IMR-90 (cell line): ENCODE results near the gene TRAPPC14. TPM values are rescaled to one million over a fixed set of nuclear protein-coding genes. Genes with fewer than 3 reads are reported as not detected.
"Not testable (repeated sequence)": the region's sequence is repeated elsewhere in the genome, so short reads cannot be mapped to it uniquely, and the experiment has no call there.

Source experiments
- ATAC-seq: fragments of 200-7000 bp; cut with Tn5 transposase; 2 replicates; pipeline ENCODE4 v1.9.1; 2020; ENCODE audit warnings: low read depth, mild to moderate bottlenecking, moderate library complexity
- BruUV-seq: library from RNA; stranded (reverse); fragments of 400-500 nt; replicated peaks from 2 replicates; lab custom pipeline; 2021; lab: Mats Ljungman, UMichigan
- CTCF ChIA-PET: fragments of 300-600 bp; formaldehyde crosslinking; extraction: SDS; loops from one replicate; lab custom pipeline; 2021; ENCODE audit warnings: antibody characterized with exemption; lab: Yijun Ruan, JAX
- POLR2A ChIA-PET: fragments of 300-600 bp; sonication (Branson Sonifier 250); formaldehyde crosslinking; loops from one replicate; lab custom pipeline; 2022; ENCODE audit warnings: antibody characterized with exemption; ENCODE audit not compliant: unreplicated experiment; lab: Charles Lee
- DNase-seq: peaks from one replicate; pipeline ENCODE4 v3.0.0; 2013
- H2AFZ ChIP-seq: replicated peaks from 2 replicates; pipeline ENCODE3; 2013; ENCODE audit warnings: low read length, mild to moderate bottlenecking; ENCODE audit not compliant: poor library complexity
- H2AK5ac ChIP-seq: 2 replicates; pipeline ENCODE4 v1.6.1; 2013; ENCODE audit warnings: low read depth, low read length, inconsistent platforms
- H2AK9ac ChIP-seq: replicated peaks from 2 replicates; pipeline ENCODE3; 2013; ENCODE audit warnings: mild to moderate bottlenecking, low read depth, low read length, moderate library complexity; ENCODE audit not compliant: poor library complexity
- H2BK120ac ChIP-seq: 2 replicates; pipeline ENCODE4 v1.6.1; 2013; ENCODE audit warnings: low read depth, low read length, inconsistent platforms
- H2BK15ac ChIP-seq: 3 replicates; pipeline ENCODE4 v1.6.1; 2013; ENCODE audit warnings: low read depth, low read length, inconsistent platforms
- H2BK20ac ChIP-seq: 2 replicates; pipeline ENCODE4 v1.6.1; 2013; ENCODE audit warnings: low read depth, mild to moderate bottlenecking, inconsistent platforms, low read length, moderate library complexity
- H2BK5ac ChIP-seq: 2 replicates; pipeline ENCODE4 v1.6.1; 2013; ENCODE audit warnings: mild to moderate bottlenecking, low read depth, low read length, inconsistent platforms; ENCODE audit not compliant: poor library complexity, severe bottlenecking
- H3K14ac ChIP-seq: replicated peaks from 2 replicates; pipeline ENCODE4 v1.6.1; 2013; ENCODE audit warnings: low read depth, low read length, inconsistent platforms
- H3K18ac ChIP-seq: 2 replicates; pipeline ENCODE4 v1.6.1; 2013; ENCODE audit warnings: low read depth, low read length, control low read depth
- H3K23ac ChIP-seq: 2 replicates; pipeline ENCODE4 v1.6.1; 2013; ENCODE audit warnings: low read depth, low read length, inconsistent platforms
- H3K27ac ChIP-seq: 2 replicates; pipeline ENCODE4 v1.5.1; 2013; ENCODE audit warnings: mild to moderate bottlenecking, control low read depth, low read length; ENCODE audit not compliant: insufficient read depth
- H3K27me3 ChIP-seq: 2 replicates; pipeline ENCODE4 v1.6.1; 2013; ENCODE audit warnings: low read length; ENCODE audit not compliant: control insufficient read depth, insufficient read depth
- H3K36me3 ChIP-seq: 2 replicates; pipeline ENCODE4 v1.6.1; 2013; ENCODE audit warnings: low read length, mixed read lengths; ENCODE audit not compliant: control insufficient read depth, insufficient read depth
- H3K4ac ChIP-seq: 2 replicates; pipeline ENCODE4 v1.6.1; 2013; ENCODE audit warnings: low read depth, low read length, inconsistent platforms
- H3K4me1 ChIP-seq: 2 replicates; pipeline ENCODE4 v1.6.1; 2013; ENCODE audit warnings: low read length, mixed read lengths; ENCODE audit not compliant: control insufficient read depth, insufficient read depth
- H3K4me2 ChIP-seq: 2 replicates; pipeline ENCODE4 v1.6.1; 2013; ENCODE audit warnings: low read depth, mild to moderate bottlenecking, control low read depth, low read length, moderate library complexity
- H3K4me3 ChIP-seq: 2 replicates; pipeline ENCODE4 v1.5.1; 2013; ENCODE audit warnings: low read depth, mild to moderate bottlenecking, control low read depth, low read length, moderate library complexity; ENCODE audit not compliant: insufficient read depth
- H3K56ac ChIP-seq: 2 replicates; pipeline ENCODE4 v1.6.1; 2013; ENCODE audit warnings: low read length, inconsistent platforms; ENCODE audit not compliant: insufficient read depth; ENCODE audit errors: extremely low read depth
- H3K79me1 ChIP-seq, 2 experiments: 2 replicates each; pipeline ENCODE4 v1.6.1; 2013; ENCODE audit warnings: low read length in 2 of 2, inconsistent platforms in 1 of 2, low read depth in 1 of 2
- H3K9ac ChIP-seq: 2 replicates; pipeline ENCODE4 v1.6.1; 2013; ENCODE audit warnings: low read depth, low read length, control low read depth
- H3K9me1 ChIP-seq: 2 replicates; pipeline ENCODE4 v1.6.1; 2013; ENCODE audit warnings: low read length, inconsistent platforms; ENCODE audit not compliant: insufficient read depth
- H3K9me3 ChIP-seq: 2 replicates; pipeline ENCODE4 v1.6.1; 2013; ENCODE audit warnings: low read length; ENCODE audit not compliant: control insufficient read depth, insufficient read depth
- H4K20me1 ChIP-seq: 2 replicates; pipeline ENCODE4 v1.6.1; 2013; ENCODE audit warnings: low read length, inconsistent platforms; ENCODE audit not compliant: insufficient read depth
- H4K5ac ChIP-seq: 2 replicates; pipeline ENCODE4 v1.6.1; 2013; ENCODE audit warnings: mild to moderate bottlenecking, low read depth, low read length, control low read depth
- H4K8ac ChIP-seq, 2 experiments: 2 replicates each; pipeline ENCODE4 v1.6.1; 2013; ENCODE audit warnings: low read depth in 2 of 2, low read length in 2 of 2, control low read depth in 1 of 2, inconsistent platforms in 1 of 2
- H4K91ac ChIP-seq: 2 replicates; pipeline ENCODE4 v1.6.1; 2013; ENCODE audit warnings: low read depth, low read length, inconsistent platforms; ENCODE audit not compliant: insufficient read depth
- WGBS, 2 experiments: methylation state at CpG; one replicate each; pipeline versions ENCODE4 v1.1.5 to v1.1.7; 2013; ENCODE audit warnings: missing lambda C conversion rate in 2 of 2; ENCODE audit not compliant: insufficient read length in 1 of 2; ENCODE audit errors: extremely low coverage in 2 of 2; 5-methylcytosine and 5-hydroxymethylcytosine counted together
- dilution Hi-C: fragments of 300-500 bp; cut with HindIII; formaldehyde crosslinking; loops from one replicate; pipeline ENCODE4 v1.14.3; 2018; ENCODE audit warnings: low sequenced_read_pairs; ENCODE audit not compliant: unreplicated experiment
- in situ Hi-C: fragments of 300-500 bp; cut with MboI; formaldehyde crosslinking; loops from 3 replicates; pipeline ENCODE4 v1.14.3; 2019; ENCODE audit warnings: low sequenced_read_pairs, inconsistent platforms, mixed read lengths
- intact Hi-C: fragments of 100-400 bp; cut with micrococcal nuclease; formaldehyde crosslinking; loops from 2 replicates; pipeline ENCODE4 v1.10.0; 2022
- polyA plus RNA-seq, 3 experiments: library from polyadenylated mRNA; depleted of rRNA; stranded (reverse); fragments of >200 nt; gene quantifications; 2 replicates each; pipeline ENCODE4 v1.2.3, GENCODE V29; 2012; ENCODE audit warnings: low replicate concordance in 1 of 3
- total RNA-seq: library from RNA; depleted of rRNA; stranded (reverse); fragments of >200 nt; gene quantifications from 2 replicates; pipeline ENCODE4 v1.2.3, GENCODE V29; 2012

Gene TRAPPC14
- total and polyA plus RNA-seq, 2 of the 4 experiments (the other 2 are of a cell fraction): 4.5 to 15.9 TPM

GRCh38 chr7:100130220-100130607, 28.3 kb downstream of the TRAPPC14 start:
- H3K4ac ChIP-seq, H3K9me1 ChIP-seq, H3K36me3 ChIP-seq, H2BK15ac ChIP-seq, H3K9me3 ChIP-seq, H4K20me1 ChIP-seq, BruUV-seq, H3K56ac ChIP-seq, H3K4me2 ChIP-seq, dilution Hi-C loops, H4K91ac ChIP-seq, H3K4me3 ChIP-seq, H4K8ac ChIP-seq, H2BK20ac ChIP-seq, H2AK9ac ChIP-seq, H4K5ac ChIP-seq, H3K27me3 ChIP-seq, H3K27ac ChIP-seq, H2BK5ac ChIP-seq, H3K18ac ChIP-seq, ATAC-seq, H3K23ac ChIP-seq, POLR2A ChIA-PET, H3K4me1 ChIP-seq, DNase-seq, H2BK120ac ChIP-seq, H3K9ac ChIP-seq, H2AK5ac ChIP-seq, H3K14ac ChIP-seq, H2AFZ ChIP-seq: not testable (repeated sequence)
- WGBS, 2 experiments: no CpG with 5 or more reads among the region's 1 CpG
- in situ Hi-C loops: loop anchor here (10.0 kb wide), 1 partner anchor 215 kb away; no protein-coding TSS in a partner anchor
- CTCF ChIA-PET: interaction anchor here (0.7 to 1.1 kb wide), 4 partner anchors 10 to 473 kb away, joined by 3 to 6 read pairs (median 3); partner anchors contain the start of gene GAL3ST4
- intact Hi-C loops: loop anchor here (2.0 to 5.0 kb wide), 2 partner anchors 135 to 218 kb away; no protein-coding TSS in a partner anchor
- H3K79me1 ChIP-seq: peaks cover 10 to 31% of the 10 kb centered on the region in 2 experiments; a peak in 3 of 4 replicates
